SK-N-SH (cell line): ENCODE results near the gene MAPK4. TPM values are rescaled to one million over a fixed set of nuclear protein-coding genes. Genes with fewer than 3 reads are reported as not detected.

ENCODE experiments used
- CTCF ChIA-PET: fragments of 300-600, 350-600 bp; formaldehyde crosslinking; extraction: SDS; loops from one replicate; lab custom pipeline; 2021; lab: Yijun Ruan, JAX
- POLR2A ChIA-PET: fragments of 350-600 bp; sonication (Branson Sonifier 250); formaldehyde crosslinking; extraction: SDS; loops from one replicate; lab custom pipeline; 2020; ENCODE audit warnings: antibody characterized with exemption, inconsistent platforms; lab: Yijun Ruan, JAX
- DNase-seq: peaks from one replicate; pipeline ENCODE4 v3.0.0; 2012
- H2AFZ ChIP-seq: fragments of 200-600 bp; sonication (generic); 2 replicates; pipeline ENCODE4 v1.8.1; 2016; ENCODE audit warnings: antibody characterized with exemption, mild to moderate bottlenecking, low read depth
- H3F3A ChIP-seq: fragments of 200-600 bp; sonication (generic); replicated peaks from 2 replicates; pipeline ENCODE3; 2016; ENCODE audit warnings: antibody characterized with exemption, mild to moderate bottlenecking; ENCODE audit not compliant: insufficient read depth
- H3K27ac ChIP-seq, 2 experiments: fragments of 200-500 bp in 1 of 2; fragments of 200-600 bp in 1 of 2; sonication (Bioruptor generic) in 1 of 2; sonication (generic), shearing (Covaris generic) in 1 of 2; 2 replicates each; pipeline versions ENCODE4 v1.5.1 to v1.6.1; 2014 to 2016; ENCODE audit warnings: low read depth in 2 of 2, inconsistent platforms in 1 of 2, low read length in 1 of 2, mild to moderate bottlenecking in 1 of 2, mixed read lengths in 1 of 2
- H3K27me3 ChIP-seq: fragments of 200-600 bp; sonication (generic), shearing (Covaris generic); 2 replicates; pipeline ENCODE4 v1.6.1; 2016; ENCODE audit warnings: mixed run types; ENCODE audit not compliant: insufficient read depth
- H3K36me3 ChIP-seq, 2 experiments: fragments of 200-500 bp in 1 of 2; fragments of 200-600 bp in 1 of 2; sonication (Bioruptor generic) in 1 of 2; sonication (generic) in 1 of 2; replicated peaks in 1 of 2; 2 replicates each; pipeline versions ENCODE3 to v1.5.1; 2014 to 2016; ENCODE audit warnings: low read length in 1 of 2, mild to moderate bottlenecking in 1 of 2; ENCODE audit not compliant: insufficient read depth in 2 of 2, control insufficient read depth in 1 of 2
- H3K4me1 ChIP-seq, 2 experiments: fragments of 200-500 bp in 1 of 2; fragments of 200-600 bp in 1 of 2; sonication (Bioruptor generic) in 1 of 2; sonication (generic), shearing (Covaris generic) in 1 of 2; 2 replicates each; pipeline versions ENCODE4 v1.5.1 to v1.6.1; 2014 to 2016; ENCODE audit warnings: low read depth in 1 of 2, low read length in 1 of 2, mixed run types in 1 of 2; ENCODE audit not compliant: insufficient read depth in 2 of 2, control insufficient read depth in 1 of 2
- H3K4me2 ChIP-seq: fragments of 200-600 bp; sonication (generic), shearing (Covaris generic); 2 replicates; pipeline ENCODE4 v1.6.1; 2017; ENCODE audit warnings: mixed run types
- H3K4me3 ChIP-seq, 2 experiments: fragments of 200-500 bp in 1 of 2; fragments of 200-600 bp in 1 of 2; sonication (Bioruptor generic) in 1 of 2; sonication (generic), shearing (Covaris generic) in 1 of 2; 2 replicates each; pipeline versions ENCODE4 v1.5.1 to v1.8.1; 2014 to 2016; ENCODE audit warnings: low read depth in 2 of 2, inconsistent platforms in 1 of 2, low read length in 1 of 2, mild to moderate bottlenecking in 1 of 2, mixed read lengths in 1 of 2, moderate library complexity in 1 of 2
- H3K79me2 ChIP-seq: fragments of 200-600 bp; sonication (generic); 2 replicates; pipeline ENCODE4 v1.8.1; 2017; ENCODE audit warnings: mild to moderate bottlenecking; ENCODE audit not compliant: insufficient read depth
- H3K9ac ChIP-seq: fragments of 200-600 bp; sonication (generic); 2 replicates; pipeline ENCODE4 v1.6.1; 2017; ENCODE audit warnings: mixed run types
- H3K9me2 ChIP-seq: fragments of 200-600 bp; sonication (generic); 2 replicates; pipeline ENCODE4 v1.6.1; 2017; ENCODE audit warnings: mixed run types
- H3K9me3 ChIP-seq: fragments of 200-600 bp; sonication (generic); 2 replicates; pipeline ENCODE4 v1.6.1; 2017; ENCODE audit warnings: mixed run types, mild to moderate bottlenecking, moderate library complexity
- H4K20me1 ChIP-seq: fragments of 200-600 bp; sonication (generic); 2 replicates; pipeline ENCODE4 v1.6.1; 2017; ENCODE audit warnings: mild to moderate bottlenecking, mixed run types; ENCODE audit not compliant: insufficient read depth
- CHD2 ChIP-seq: fragments of 150-350 bp; IDR thresholded peaks from 2 replicates; pipeline ENCODE4 v1.6.1; 2018; ENCODE audit warnings: low read length; ENCODE audit not compliant: partially characterized antibody
- EP300 ChIP-seq, 2 experiments: IDR thresholded peaks; 2 replicates each; pipeline versions ENCODE4 v1.4.0 to v1.6.1; 2012; ENCODE audit warnings: borderline replicate concordance in 1 of 2, low read depth in 1 of 2, low read length in 1 of 2
- EZH2phosphoT487 ChIP-seq: fragments of 200-600 bp; sonication (generic); IDR thresholded peaks from 2 replicates; pipeline ENCODE4 v1.6.1; 2017; ENCODE audit warnings: low read depth, mixed run types, mild to moderate bottlenecking, antibody characterized with exemption, moderate library complexity, borderline replicate concordance
- NFIC ChIP-seq: IDR thresholded peaks from 2 replicates; pipeline ENCODE4 v1.4.0; 2012; ENCODE audit warnings: borderline replicate concordance
- PBX3 ChIP-seq: IDR thresholded peaks from 2 replicates; pipeline ENCODE4; 2012
- RAD21 ChIP-seq: IDR thresholded peaks from 2 replicates; pipeline ENCODE4 v1.6.1; 2012; ENCODE audit warnings: mild to moderate bottlenecking, low read length
- RXRA ChIP-seq: IDR thresholded peaks from 2 replicates; pipeline ENCODE4 v1.4.0; 2012; ENCODE audit warnings: low read depth, mild to moderate bottlenecking, borderline replicate concordance
- SMC3 ChIP-seq: IDR thresholded peaks from 2 replicates; pipeline ENCODE4 v1.6.1; 2012; ENCODE audit warnings: low read depth, low read length, improper control_type of control experiment
- TCF12 ChIP-seq: IDR thresholded peaks from 2 replicates; pipeline ENCODE4 v1.4.0; 2012
- WGBS: methylation state at CpG from one replicate; pipeline ENCODE4 v1.1.6; 2017; ENCODE audit warnings: low lambda C conversion rate; 5-methylcytosine and 5-hydroxymethylcytosine counted together
- polyA plus RNA-seq, 3 experiments: library from polyadenylated mRNA; depleted of rRNA; stranded (reverse); fragments of >200 nt; gene quantifications; 2 replicates each; pipeline ENCODE4 v1.2.3, GENCODE V29; 2012
- TF ChIP-seq, protein P1 (sequence below): fragments of 200-600 bp; sonication (generic); IDR thresholded peaks from 2 replicates; pipeline ENCODE4 v1.6.1; 2017; ENCODE audit warnings: antibody characterized with exemption, mild to moderate bottlenecking, moderate library complexity
- TF ChIP-seq, protein P2 (sequence below): IDR thresholded peaks from 2 replicates; pipeline ENCODE4 v1.4.0; 2012; ENCODE audit warnings: low read depth, borderline replicate concordance

Gene MAPK4
- polyA plus RNA-seq, 1 of the 3 experiments (the other 2 are of a cell fraction) = 0.02 TPM

- Histone ChIP-seq H3K9ac (no peak overlapping the region), H3K27ac (no peak overlapping the region)
- POLR2A ChIA-PET = no interaction called here
- TF ChIP-seq SMC3 = 0 out of 2 replicates have a peak, but pooled peaks have one; percentile 7
- no peak for TF ChIP-seq RXRA
- TF ChIP-seq, protein P1, sequence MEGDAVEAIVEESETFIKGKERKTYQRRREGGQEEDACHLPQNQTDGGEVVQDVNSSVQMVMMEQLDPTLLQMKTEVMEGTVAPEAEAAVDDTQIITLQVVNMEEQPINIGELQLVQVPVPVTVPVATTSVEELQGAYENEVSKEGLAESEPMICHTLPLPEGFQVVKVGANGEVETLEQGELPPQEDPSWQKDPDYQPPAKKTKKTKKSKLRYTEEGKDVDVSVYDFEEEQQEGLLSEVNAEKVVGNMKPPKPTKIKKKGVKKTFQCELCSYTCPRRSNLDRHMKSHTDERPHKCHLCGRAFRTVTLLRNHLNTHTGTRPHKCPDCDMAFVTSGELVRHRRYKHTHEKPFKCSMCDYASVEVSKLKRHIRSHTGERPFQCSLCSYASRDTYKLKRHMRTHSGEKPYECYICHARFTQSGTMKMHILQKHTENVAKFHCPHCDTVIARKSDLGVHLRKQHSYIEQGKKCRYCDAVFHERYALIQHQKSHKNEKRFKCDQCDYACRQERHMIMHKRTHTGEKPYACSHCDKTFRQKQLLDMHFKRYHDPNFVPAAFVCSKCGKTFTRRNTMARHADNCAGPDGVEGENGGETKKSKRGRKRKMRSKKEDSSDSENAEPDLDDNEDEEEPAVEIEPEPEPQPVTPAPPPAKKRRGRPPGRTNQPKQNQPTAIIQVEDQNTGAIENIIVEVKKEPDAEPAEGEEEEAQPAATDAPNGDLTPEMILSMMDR = peak; percentile 34
- TF ChIP-seq RAD21 = peak; percentile 29
- TF ChIP-seq, all 33 proteins: peak for 3
- Histone ChIP-seq H4K20me1 (no peaks in the 10 kb centered on the region), H3K9me2 (no peaks in the 10 kb centered on the region), H3K4me2 (no peak overlapping the region), H3K36me3 (no peaks in the 10 kb centered on the region), H3K4me3 (no peak overlapping the region), H3K9me3 (no peaks in the 10 kb centered on the region), H3F3A (no peaks in the 10 kb centered on the region), H2AFZ (no peak overlapping the region), H3K79me2 (no peaks in the 10 kb centered on the region), H3K4me1 (no peaks in the 10 kb centered on the region), H3K27me3 (no peaks in the 10 kb centered on the region)
- DNase-seq = peak; percentile 27
- 64% methylated on average over 10 of the region's 10 CpGs for WGBS
- CTCF ChIA-PET = interaction anchor here (1.1 to 1.6 kb wide), 3 partner anchors 11 to 58 kb away, joined by 3 to 4 read pairs (median 3); no protein-coding TSS in a partner anchor
Measured at GRCh38 chr18:50644807-50645206, 84.9 kb downstream of the MAPK4 start.

GRCh38 chr18:50647237-50647636 lies 87.3 kb downstream of the MAPK4 start:
- Histone ChIP-seq H3F3A (no peaks in the 10 kb centered on the region), H3K4me3 (no peak overlapping the region), H3K9ac (no peak overlapping the region), H2AFZ (no peak overlapping the region), H3K4me1 (no peaks in the 10 kb centered on the region; a peak in 1 of 4 replicates), H4K20me1 (no peaks in the 10 kb centered on the region), H3K27me3 (no peaks in the 10 kb centered on the region), H3K27ac (no peak overlapping the region), H3K4me2 (no peak overlapping the region), H3K36me3 (no peaks in the 10 kb centered on the region), H3K79me2 (no peaks in the 10 kb centered on the region), H3K9me3 (no peaks in the 10 kb centered on the region), H3K9me2 (no peaks in the 10 kb centered on the region)
- CTCF ChIA-PET = no interaction called here
- DNase-seq = no peak
- 46% methylated on average over 7 of the region's 7 CpGs for WGBS
- TF ChIP-seq RAD21 = no peak
- no peak for TF ChIP-seq PBX3
- POLR2A ChIA-PET = no interaction called here

DNA sequence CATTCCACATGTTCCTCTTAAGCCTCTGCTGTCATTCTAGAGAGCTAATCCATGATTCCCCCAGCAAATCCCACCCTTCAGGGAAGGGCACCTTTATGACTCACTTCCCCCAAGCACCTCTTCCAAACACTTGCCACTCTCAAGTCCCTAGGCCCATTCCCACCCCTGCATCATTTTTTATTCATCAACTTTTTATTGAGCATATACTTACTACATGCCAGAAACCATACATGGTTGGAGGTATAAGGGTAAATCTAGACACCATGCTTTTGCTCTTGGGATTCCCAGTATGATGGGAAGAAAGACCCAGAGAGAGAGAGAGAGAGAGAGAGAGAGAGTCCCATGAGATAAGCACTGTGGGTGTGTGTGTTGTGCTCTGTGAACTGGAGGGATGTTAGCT lies 87.9 kb downstream of the MAPK4 start:
- H3K9me3 ChIP-seq = no peaks in the 10 kb centered on the region
- CTCF ChIA-PET = interaction anchor here (1.2 kb wide), 1 partner anchor 11 kb away, joined by 5 read pairs; no protein-coding TSS in a partner anchor
- DNase-seq = no peak

More for the DNA sequence above, 87.9 kb downstream of the MAPK4 start:
- no peak overlapping the region for H3K9ac ChIP-seq
- POLR2A ChIA-PET = no interaction called here
- no peaks in the 10 kb centered on the region for H3K9me2 ChIP-seq
- H3K36me3 ChIP-seq = no peaks in the 10 kb centered on the region
- no peak overlapping the region for H3K4me3 ChIP-seq
- H3F3A ChIP-seq = no peaks in the 10 kb centered on the region
- H4K20me1 ChIP-seq = no peaks in the 10 kb centered on the region
- no peaks in the 10 kb centered on the region for H3K27me3 ChIP-seq
- H3K4me2 ChIP-seq = no peak overlapping the region
- no peaks in the 10 kb centered on the region; a peak in 1 of 4 replicates for H3K4me1 ChIP-seq
- no peak for TF ChIP-seq TCF12
- TF ChIP-seq, protein P2, sequence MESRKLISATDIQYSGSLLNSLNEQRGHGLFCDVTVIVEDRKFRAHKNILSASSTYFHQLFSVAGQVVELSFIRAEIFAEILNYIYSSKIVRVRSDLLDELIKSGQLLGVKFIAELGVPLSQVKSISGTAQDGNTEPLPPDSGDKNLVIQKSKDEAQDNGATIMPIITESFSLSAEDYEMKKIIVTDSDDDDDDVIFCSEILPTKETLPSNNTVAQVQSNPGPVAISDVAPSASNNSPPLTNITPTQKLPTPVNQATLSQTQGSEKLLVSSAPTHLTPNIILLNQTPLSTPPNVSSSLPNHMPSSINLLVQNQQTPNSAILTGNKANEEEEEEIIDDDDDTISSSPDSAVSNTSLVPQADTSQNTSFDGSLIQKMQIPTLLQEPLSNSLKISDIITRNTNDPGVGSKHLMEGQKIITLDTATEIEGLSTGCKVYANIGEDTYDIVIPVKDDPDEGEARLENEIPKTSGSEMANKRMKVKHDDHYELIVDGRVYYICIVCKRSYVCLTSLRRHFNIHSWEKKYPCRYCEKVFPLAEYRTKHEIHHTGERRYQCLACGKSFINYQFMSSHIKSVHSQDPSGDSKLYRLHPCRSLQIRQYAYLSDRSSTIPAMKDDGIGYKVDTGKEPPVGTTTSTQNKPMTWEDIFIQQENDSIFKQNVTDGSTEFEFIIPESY = no peak
- no peak for TF ChIP-seq EP300 (IDR thresholded peaks at IDR 0.05; ENCODE audit: borderline replicate concordance in 1 of 2, low read depth in 1 of 2, low read length in 1 of 2)
- TF ChIP-seq NFIC = no peak
- TF ChIP-seq CHD2 = no peak
- TF ChIP-seq EZH2phosphoT487 = no peak
- no peaks in the 10 kb centered on the region for H3K79me2 ChIP-seq
- H3K27ac ChIP-seq = no peak overlapping the region
- no peak overlapping the region for H2AFZ ChIP-seq
